ENCODE data around the gene HOXC9. TPM values are rescaled to one million over a fixed set of nuclear protein-coding genes. Genes with fewer than 3 reads are reported as not detected.
"Not testable (repeated sequence)": the region's sequence is repeated elsewhere in the genome, so short reads cannot be mapped to it uniquely, and the experiment has no call there.

HOXC9 gene
- total RNA-seq, 1 donor from 2014 or later = not detected

GRCh38 chr12:54038284-54038870 is 38.4 kb downstream of the HOXC9 start:
- Mint-ChIP-seq H3K27me3 (ENCODE audit: low read depth) (peaks cover 79% of the 10 kb centered on the region), H3K4me1 (ENCODE audit: low read depth) (peaks cover 5% of the 10 kb centered on the region), H3K4me3 (ENCODE audit: low read depth) (no peak overlapping the region), H3K27ac (no peak overlapping the region), H3K36me3 (ENCODE audit: low read depth) (no peaks in the 10 kb centered on the region), H3K9me3 (no peaks in the 10 kb centered on the region)
- no peak for DNase-seq (ENCODE audit: low spot score)
- intact Hi-C loops (cut with micrococcal nuclease) = no loop called here

DNA sequence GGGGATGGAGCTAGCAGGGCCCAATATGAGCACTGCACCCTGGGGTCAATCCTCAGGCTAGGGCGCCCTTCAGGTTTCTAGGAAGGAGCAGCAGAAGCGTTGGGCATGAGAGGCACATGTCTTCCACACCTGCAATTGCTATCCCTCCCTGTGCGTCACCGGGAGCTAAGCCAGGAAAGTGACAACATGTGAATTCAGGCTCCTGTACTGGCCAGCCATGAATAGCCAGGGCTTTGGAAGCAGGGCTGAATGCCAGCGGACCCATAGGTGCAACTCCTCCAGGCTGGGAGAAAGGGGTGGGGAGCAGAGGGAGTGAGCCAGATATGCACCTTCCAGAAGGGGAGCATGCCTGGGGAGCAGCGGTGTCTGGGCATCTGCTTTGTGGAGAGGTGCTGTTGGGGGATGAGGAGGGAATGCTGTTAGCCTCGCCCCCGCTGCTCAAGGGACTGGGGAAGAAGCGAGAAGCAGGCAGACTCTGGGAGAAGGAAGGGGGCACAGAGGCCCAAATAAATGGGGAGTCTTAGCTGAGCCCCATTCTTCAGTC is 39.0 kb downstream of the HOXC9 start:
- peaks cover 81% of the 10 kb centered on the region for H3K27me3 Mint-ChIP-seq (ENCODE audit: low read depth)
- intact Hi-C loops (cut with micrococcal nuclease) = no loop called here
- no peaks in the 10 kb centered on the region for H3K9me3 Mint-ChIP-seq
- H3K36me3 Mint-ChIP-seq (ENCODE audit: low read depth) = no peaks in the 10 kb centered on the region
- no peak overlapping the region for H3K27ac Mint-ChIP-seq
- DNase-seq (ENCODE audit: low spot score) = no peak
- peaks cover 2% of the 10 kb centered on the region for H3K4me1 Mint-ChIP-seq (ENCODE audit: low read depth)
- H3K4me3 Mint-ChIP-seq (ENCODE audit: low read depth) = no peak overlapping the region

DNA sequence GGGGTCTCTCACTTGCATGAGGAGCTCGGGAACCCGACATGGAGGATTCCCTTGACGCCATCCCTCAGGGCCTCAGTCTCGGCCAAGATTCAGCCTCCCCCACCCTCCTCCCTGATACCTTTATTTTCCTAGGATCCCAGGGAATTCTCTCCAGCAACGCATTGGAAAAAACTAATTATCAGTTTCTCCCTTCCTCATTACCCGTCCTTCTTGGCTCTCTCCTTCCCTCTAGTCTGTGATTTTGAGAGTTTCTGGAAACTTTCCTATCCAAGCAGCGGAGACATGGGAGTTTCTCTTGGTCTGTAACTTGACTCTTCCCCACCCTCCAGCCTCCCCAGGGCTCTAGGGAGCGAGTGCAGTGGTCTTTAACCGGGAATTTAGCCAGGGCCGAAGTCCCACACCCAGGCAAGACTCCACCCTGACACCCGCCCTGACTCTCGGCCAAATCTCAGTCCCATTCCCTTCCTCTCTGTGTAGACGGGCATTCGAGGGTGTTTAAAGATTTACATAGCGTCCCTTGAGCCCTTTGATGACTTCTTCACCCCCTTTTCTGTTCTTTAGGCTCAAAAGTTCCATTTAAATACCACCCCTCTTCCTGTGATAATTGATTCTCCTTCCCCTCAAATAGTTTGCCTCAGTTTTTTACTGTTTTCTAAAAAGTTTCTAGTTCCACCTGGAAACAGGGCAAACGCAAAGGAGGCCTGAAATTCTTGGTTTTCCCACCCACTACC is 39.6 kb downstream of the HOXC9 start:
- no peaks in the 10 kb centered on the region for H3K36me3 Mint-ChIP-seq (ENCODE audit: low read depth)
- H3K9me3 Mint-ChIP-seq = no peaks in the 10 kb centered on the region
- DNase-seq (ENCODE audit: low spot score) = no peak
- H3K27me3 Mint-ChIP-seq (ENCODE audit: low read depth) = peaks cover 83% of the 10 kb centered on the region
- intact Hi-C loops (cut with micrococcal nuclease) = no loop called here
- no peak overlapping the region for H3K27ac Mint-ChIP-seq
- no peak overlapping the region for H3K4me3 Mint-ChIP-seq (ENCODE audit: low read depth)
- H3K4me1 Mint-ChIP-seq (ENCODE audit: low read depth) = no peaks in the 10 kb centered on the region

DNA sequence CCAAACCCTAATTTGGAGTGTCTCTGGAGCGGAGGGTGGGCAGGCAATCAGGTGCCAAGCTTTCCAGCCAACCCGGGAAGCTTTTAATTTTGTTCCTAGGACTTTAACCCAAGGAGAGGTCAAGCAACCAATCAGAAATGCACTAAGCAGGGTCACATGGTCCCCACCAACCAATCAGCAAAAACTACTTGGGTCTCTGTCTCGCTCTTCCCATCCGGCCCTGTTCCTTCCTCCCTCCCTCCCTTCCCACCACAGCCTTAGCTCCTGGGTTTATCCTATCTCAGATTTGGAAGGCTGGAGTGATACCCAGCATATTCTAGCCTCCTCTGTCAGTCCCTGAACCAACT is 40.2 kb downstream of the HOXC9 start:
- Mint-ChIP-seq H3K36me3 (ENCODE audit: low read depth) (no peaks in the 10 kb centered on the region), H3K4me3 (ENCODE audit: low read depth) (no peak overlapping the region), H3K27ac (no peak overlapping the region), H3K4me1 (ENCODE audit: low read depth) (no peaks in the 10 kb centered on the region), H3K9me3 (no peaks in the 10 kb centered on the region), H3K27me3 (ENCODE audit: low read depth) (peaks cover 85% of the 10 kb centered on the region)
- intact Hi-C loops (cut with micrococcal nuclease) = no loop called here
- DNase-seq (ENCODE audit: low spot score) = no peak

GRCh38 chr12:54040648-54041047 is 40.7 kb downstream of the HOXC9 start:
- intact Hi-C loops (cut with micrococcal nuclease) = no loop called here
- no peaks in the 10 kb centered on the region for H3K9me3 Mint-ChIP-seq
- DNase-seq (ENCODE audit: low spot score) = no peak
- H3K4me1 Mint-ChIP-seq (ENCODE audit: low read depth) = no peaks in the 10 kb centered on the region
- H3K36me3 Mint-ChIP-seq (ENCODE audit: low read depth) = no peaks in the 10 kb centered on the region
- no peak overlapping the region for H3K27ac Mint-ChIP-seq
- peaks cover 85% of the 10 kb centered on the region for H3K27me3 Mint-ChIP-seq (ENCODE audit: low read depth)
- no peak overlapping the region for H3K4me3 Mint-ChIP-seq (ENCODE audit: low read depth)

DNA sequence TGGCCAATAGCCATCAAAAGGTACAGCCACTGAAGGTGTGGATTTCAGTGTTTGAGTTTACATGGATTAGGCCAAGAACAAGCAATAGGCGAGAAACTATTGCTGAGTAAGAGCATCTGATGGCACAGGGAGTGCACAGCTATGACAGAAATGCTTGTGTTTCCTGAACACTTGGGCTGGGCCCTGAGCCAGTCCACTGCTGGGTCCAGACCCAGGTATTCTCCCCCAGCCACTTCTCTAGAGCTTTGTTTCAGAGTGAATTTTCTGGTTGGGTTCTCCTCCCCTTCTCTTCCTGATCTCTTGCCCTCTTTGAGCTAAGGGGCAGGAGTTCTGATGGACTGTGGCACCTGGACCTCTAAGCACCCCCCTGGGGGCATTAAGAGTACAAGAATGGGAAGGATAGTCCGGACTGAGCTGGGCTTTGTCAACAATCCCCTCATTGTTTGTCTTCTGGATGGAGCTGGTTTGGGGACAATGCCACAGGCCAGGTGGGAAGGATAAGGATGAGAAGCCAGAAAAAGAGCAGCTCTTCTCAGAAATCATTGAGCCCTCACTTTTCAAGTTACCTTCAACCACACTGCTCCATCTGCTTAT is 41.2 kb downstream of the HOXC9 start:
- DNase-seq (ENCODE audit: low spot score) = no peak
- H3K9me3 Mint-ChIP-seq = no peaks in the 10 kb centered on the region
- intact Hi-C loops (cut with micrococcal nuclease) = no loop called here
- H3K4me3 Mint-ChIP-seq (ENCODE audit: low read depth) = no peak overlapping the region
- H3K36me3 Mint-ChIP-seq (ENCODE audit: low read depth) = no peaks in the 10 kb centered on the region
- H3K27ac Mint-ChIP-seq = no peak overlapping the region
- no peaks in the 10 kb centered on the region for H3K4me1 Mint-ChIP-seq (ENCODE audit: low read depth)
- peaks cover 84% of the 10 kb centered on the region for H3K27me3 Mint-ChIP-seq (ENCODE audit: low read depth)

DNA sequence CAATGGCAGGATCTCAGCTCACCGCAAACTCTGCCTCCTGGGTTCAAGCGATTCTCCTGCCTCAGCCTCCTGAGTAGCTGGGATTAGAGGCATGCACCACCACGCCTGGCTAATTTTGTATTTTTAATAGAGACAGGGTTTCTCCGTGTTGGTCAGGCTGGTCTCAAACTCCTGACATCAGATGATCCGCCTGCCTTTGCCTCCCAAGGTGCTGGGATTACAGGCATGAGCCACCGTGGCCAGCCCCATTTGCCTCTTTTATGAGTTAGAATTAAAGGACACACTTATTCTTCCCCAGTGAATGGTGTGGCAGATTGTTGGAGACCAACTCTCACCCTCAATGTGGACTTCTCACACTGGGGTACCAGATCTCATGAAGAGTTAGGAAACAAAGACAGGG is 42.1 kb downstream of the HOXC9 start:
- H3K4me1 Mint-ChIP-seq (ENCODE audit: low read depth); H3K9me3 Mint-ChIP-seq; DNase-seq (ENCODE audit: low spot score): not testable (repeated sequence)

GRCh38 chr12:54042970-54043853 is 43.3 kb downstream of the HOXC9 start:
- intact Hi-C loops (cut with micrococcal nuclease) = no loop called here
- H3K4me3 Mint-ChIP-seq (ENCODE audit: low read depth) = no peak overlapping the region

More for the DNA sequence above, 42.1 kb downstream of the HOXC9 start:
- intact Hi-C loops (cut with micrococcal nuclease); H3K27ac Mint-ChIP-seq; H3K4me3 Mint-ChIP-seq (ENCODE audit: low read depth); H3K36me3 Mint-ChIP-seq (ENCODE audit: low read depth): not testable (repeated sequence)
- peaks cover 88% of the 10 kb centered on the region for H3K27me3 Mint-ChIP-seq (ENCODE audit: low read depth)

GRCh38 chr12:54044425-54045103 is 44.6 kb downstream of the HOXC9 start:
- intact Hi-C loops (cut with micrococcal nuclease) = no loop called here
- Mint-ChIP-seq H3K4me1 (ENCODE audit: low read depth) (no peaks in the 10 kb centered on the region), H3K27ac (no peak overlapping the region), H3K36me3 (ENCODE audit: low read depth) (no peaks in the 10 kb centered on the region), H3K27me3 (ENCODE audit: low read depth) (peaks cover 90% of the 10 kb centered on the region), H3K9me3 (no peaks in the 10 kb centered on the region), H3K4me3 (ENCODE audit: low read depth) (no peak overlapping the region)
- DNase-seq (ENCODE audit: low spot score) = no peak

More at GRCh38 chr12:54042970-54043853, 43.3 kb downstream of the HOXC9 start:
- H3K27me3 Mint-ChIP-seq (ENCODE audit: low read depth) = peaks cover 89% of the 10 kb centered on the region
- no peaks in the 10 kb centered on the region for H3K4me1 Mint-ChIP-seq (ENCODE audit: low read depth)
- no peak overlapping the region for H3K27ac Mint-ChIP-seq
- no peaks in the 10 kb centered on the region for H3K9me3 Mint-ChIP-seq
- H3K36me3 Mint-ChIP-seq (ENCODE audit: low read depth) = no peaks in the 10 kb centered on the region
- DNase-seq (ENCODE audit: low spot score) = no peak

- Mint-ChIP-seq H3K27me3 (ENCODE audit: low read depth) (peaks cover 91% of the 10 kb centered on the region), H3K36me3 (ENCODE audit: low read depth) (no peaks in the 10 kb centered on the region), H3K9me3 (no peaks in the 10 kb centered on the region), H3K4me1 (ENCODE audit: low read depth) (peaks cover 7% of the 10 kb centered on the region), H3K27ac (no peak overlapping the region), H3K4me3 (ENCODE audit: low read depth) (no peak overlapping the region)
- intact Hi-C loops (cut with micrococcal nuclease) = no loop called here
- DNase-seq (ENCODE audit: low spot score) = no peak
Measured at GRCh38 chr12:54045401-54045800, 45.4 kb downstream of the HOXC9 start.

DNA sequence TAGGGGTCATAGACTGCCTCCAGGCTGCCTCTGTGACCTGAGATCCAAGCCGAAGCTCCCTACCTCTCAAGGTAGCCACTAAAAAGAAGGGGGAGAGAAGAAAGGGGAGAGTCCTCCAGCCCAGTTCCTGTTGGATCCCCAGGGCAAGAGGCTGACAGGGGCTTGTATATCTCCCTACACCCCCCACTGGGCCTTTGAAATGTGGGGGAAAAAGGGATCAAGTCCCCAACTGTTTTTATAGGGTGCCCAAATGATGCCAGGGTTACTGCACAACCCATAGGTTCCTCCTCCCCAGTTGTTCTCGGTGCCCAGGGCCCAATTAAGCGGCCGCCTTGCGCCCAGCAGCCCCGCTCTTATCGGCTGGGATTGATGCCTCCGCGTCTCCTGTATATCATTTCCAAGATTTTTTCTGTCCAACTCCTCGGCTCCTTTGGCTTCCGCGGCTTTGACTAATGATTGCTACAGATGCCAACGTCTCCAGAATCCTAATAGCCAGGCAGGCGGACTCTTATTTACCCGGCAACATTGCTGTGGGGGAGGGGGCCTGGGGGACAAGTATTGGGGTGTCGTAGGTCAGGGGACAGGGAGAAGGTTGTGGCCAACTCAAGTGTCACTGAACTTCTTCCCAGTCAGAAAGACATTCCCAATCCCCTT is 46.0 kb downstream of the HOXC9 start:
- no peak overlapping the region for H3K4me3 Mint-ChIP-seq (ENCODE audit: low read depth)
- intact Hi-C loops (cut with micrococcal nuclease) = no loop called here

DNA sequence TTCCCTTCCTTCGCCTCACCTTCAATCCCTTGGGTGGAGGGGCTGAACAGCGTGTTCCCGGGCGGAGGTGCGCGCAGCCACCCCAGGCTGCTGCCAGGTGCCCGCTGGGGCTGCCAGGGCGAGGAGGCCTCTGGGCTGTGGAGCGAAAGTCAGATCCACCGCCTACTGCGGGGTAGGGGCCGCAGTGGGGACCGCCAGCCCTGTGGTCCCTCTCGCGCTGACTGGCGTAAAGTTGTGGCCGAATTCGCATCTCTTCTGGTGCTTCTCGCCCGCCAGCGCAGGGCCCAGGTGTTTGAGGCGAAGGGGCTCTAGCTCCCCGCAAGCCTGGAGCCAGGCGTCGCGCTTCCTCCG is 46.8 kb downstream of the HOXC9 start:
- H3K27ac Mint-ChIP-seq = no peak overlapping the region
- DNase-seq (ENCODE audit: low spot score) = no peak
- peaks cover 93% of the 10 kb centered on the region for H3K27me3 Mint-ChIP-seq (ENCODE audit: low read depth)
- intact Hi-C loops (cut with micrococcal nuclease) = no loop called here
- no peaks in the 10 kb centered on the region for H3K9me3 Mint-ChIP-seq
- no peaks in the 10 kb centered on the region for H3K36me3 Mint-ChIP-seq (ENCODE audit: low read depth)
- H3K4me1 Mint-ChIP-seq (ENCODE audit: low read depth) = peaks cover 7% of the 10 kb centered on the region
- no peak overlapping the region for H3K4me3 Mint-ChIP-seq (ENCODE audit: low read depth)

More for the DNA sequence above, 46.0 kb downstream of the HOXC9 start:
- Mint-ChIP-seq H3K4me1 (ENCODE audit: low read depth) (peaks cover 7% of the 10 kb centered on the region), H3K9me3 (no peaks in the 10 kb centered on the region), H3K36me3 (ENCODE audit: low read depth) (no peaks in the 10 kb centered on the region), H3K27me3 (ENCODE audit: low read depth) (peaks cover 92% of the 10 kb centered on the region), H3K27ac (no peak overlapping the region)
- no peak for DNase-seq (ENCODE audit: low spot score)

Measured in activated T-helper 2 cell treated with anti-CD3 and anti-CD28 coated beads, Interferon-gamma antibody, Interleukin-2, Interleukin-4, amounts not matched to agents 10 μg/mL and 5 μg/mL and 100 μg/mL, durations not matched to agents 14 hours and 24 hours and 36 hours (primary cell).